Neural progenitor cell (in vitro differentiated cells): Measurements from ENCODE around the gene MSMO1.

Source experiments
- EZH2 ChIP-seq: fragments of 200-600 bp; sonication (generic); IDR thresholded peaks from 2 replicates; pipeline ENCODE4 v1.6.1; 2017; ENCODE audit warnings: antibody characterized with exemption, mild to moderate bottlenecking, moderate library complexity
- EZH2phosphoT487 ChIP-seq: fragments of 200-600 bp; sonication (generic); IDR thresholded peaks from 2 replicates; pipeline ENCODE4 v1.6.1; 2017; ENCODE audit warnings: antibody characterized with exemption
- TF ChIP-seq, protein P1 (sequence below): fragments of 200-600 bp; sonication (generic); IDR thresholded peaks from 2 replicates; pipeline ENCODE4 v1.5.1; 2017; ENCODE audit warnings: antibody characterized with exemption, mild to moderate bottlenecking

DNA sequence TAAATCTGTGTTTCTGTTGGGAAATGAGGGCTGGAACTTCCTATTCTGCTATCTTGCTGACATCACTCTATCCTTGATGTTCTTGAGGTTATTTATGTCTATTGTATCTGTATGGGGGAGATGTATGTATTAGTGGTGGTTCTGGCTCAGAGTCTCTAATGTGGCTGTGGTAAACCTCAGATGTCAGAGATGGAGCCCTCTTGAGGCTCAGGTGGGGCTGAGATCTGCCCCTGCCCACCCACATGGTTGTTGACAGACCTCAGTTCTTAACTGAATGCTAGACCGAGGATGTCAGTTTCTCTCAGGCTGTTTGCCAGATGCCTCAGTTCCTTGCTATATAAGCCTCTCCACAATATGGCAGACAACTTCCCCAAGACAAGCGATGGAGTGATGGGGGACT lies 48.0 kb downstream of the MSMO1 start:
- TF ChIP-seq, protein P1, sequence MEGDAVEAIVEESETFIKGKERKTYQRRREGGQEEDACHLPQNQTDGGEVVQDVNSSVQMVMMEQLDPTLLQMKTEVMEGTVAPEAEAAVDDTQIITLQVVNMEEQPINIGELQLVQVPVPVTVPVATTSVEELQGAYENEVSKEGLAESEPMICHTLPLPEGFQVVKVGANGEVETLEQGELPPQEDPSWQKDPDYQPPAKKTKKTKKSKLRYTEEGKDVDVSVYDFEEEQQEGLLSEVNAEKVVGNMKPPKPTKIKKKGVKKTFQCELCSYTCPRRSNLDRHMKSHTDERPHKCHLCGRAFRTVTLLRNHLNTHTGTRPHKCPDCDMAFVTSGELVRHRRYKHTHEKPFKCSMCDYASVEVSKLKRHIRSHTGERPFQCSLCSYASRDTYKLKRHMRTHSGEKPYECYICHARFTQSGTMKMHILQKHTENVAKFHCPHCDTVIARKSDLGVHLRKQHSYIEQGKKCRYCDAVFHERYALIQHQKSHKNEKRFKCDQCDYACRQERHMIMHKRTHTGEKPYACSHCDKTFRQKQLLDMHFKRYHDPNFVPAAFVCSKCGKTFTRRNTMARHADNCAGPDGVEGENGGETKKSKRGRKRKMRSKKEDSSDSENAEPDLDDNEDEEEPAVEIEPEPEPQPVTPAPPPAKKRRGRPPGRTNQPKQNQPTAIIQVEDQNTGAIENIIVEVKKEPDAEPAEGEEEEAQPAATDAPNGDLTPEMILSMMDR = no peak
- no peak for TF ChIP-seq EZH2
- no peak for TF ChIP-seq EZH2phosphoT487
